Stimulated activated CD4-positive, alpha-beta T cell treated with anti-CD3 and anti-CD28 coated beads, Interleukin-2, amount 100 ng/mL, for 4 hours (primary cell): ENCODE results near the gene FXR2.

ENCODE experiments used
- DNase-seq: peaks from one replicate; pipeline ENCODE4 v3.0.0-alpha.2; 2020; ENCODE audit warnings: low read depth

The FXR2 gene

DNA sequence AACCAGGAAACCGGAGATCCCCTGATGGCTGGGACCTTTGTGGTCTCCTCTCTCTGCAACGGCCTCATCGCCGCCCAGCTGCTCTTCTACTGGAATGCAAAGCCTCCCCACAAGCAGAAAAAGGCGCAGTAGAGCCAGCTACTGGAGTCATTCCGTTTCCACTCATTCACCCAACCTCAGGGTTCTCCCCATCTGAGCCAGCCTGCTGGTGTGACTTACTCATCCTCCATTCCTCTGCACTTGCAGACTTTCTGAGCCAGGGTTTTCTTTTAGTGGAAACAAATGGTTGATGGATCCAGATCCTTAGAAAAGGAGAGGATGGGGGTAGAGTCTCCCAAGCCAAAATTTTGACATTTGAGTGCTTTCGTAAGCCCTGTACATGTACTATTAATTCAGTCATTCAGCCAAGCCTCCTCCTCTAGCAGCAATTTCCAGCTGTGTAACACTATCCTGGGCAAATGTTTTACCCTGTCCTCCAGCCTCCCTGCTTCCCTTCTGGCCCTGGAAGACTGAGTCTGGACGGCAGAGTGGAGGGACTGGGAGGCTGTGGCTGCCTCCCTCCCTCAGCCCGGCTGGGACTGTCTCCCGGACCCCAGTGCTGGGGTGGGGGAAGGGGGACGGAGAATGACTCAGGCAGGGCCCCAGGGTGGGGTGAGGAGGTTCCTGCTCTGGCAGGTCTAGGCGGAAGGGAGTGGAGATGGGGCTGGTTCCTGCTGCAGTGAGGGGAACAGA, 27.1 kb downstream of the FXR2 start:
- no peak for DNase-seq

DNA sequence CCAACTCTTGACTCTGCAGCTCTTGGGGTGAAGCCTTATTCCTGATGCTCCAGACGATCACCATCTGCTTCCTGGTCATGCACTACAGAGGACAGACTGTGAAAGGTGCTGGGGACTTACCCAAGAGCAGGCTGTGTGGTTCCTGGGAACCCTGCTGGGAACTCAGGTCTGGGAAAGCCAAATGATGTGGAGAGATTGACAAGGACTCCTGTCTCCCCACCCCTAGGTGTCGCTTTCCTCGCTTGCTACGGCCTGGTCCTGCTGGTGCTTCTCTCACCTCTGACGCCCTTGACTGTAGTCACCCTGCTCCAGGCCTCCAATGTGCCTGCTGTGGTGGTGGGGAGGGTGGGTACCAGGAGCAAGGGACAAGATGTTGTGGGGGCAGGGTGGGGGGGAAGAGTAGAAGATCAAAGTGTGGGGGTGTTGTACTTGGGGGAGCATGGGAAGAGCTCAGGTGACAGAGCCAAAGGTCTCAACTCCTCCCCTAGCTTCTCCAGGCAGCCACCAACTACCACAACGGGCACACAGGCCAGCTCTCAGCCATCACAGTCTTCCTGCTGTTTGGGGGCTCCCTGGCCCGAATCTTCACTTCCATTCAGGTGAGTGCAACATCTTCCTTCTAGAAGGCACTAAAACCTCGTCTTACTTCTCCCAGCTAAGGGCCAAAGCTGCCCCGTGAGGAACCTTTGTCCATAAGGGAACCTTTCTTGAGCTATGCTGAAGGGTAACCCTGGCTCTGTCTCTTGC, 27.9 kb downstream of the FXR2 start:
- no peak for DNase-seq

DNA sequence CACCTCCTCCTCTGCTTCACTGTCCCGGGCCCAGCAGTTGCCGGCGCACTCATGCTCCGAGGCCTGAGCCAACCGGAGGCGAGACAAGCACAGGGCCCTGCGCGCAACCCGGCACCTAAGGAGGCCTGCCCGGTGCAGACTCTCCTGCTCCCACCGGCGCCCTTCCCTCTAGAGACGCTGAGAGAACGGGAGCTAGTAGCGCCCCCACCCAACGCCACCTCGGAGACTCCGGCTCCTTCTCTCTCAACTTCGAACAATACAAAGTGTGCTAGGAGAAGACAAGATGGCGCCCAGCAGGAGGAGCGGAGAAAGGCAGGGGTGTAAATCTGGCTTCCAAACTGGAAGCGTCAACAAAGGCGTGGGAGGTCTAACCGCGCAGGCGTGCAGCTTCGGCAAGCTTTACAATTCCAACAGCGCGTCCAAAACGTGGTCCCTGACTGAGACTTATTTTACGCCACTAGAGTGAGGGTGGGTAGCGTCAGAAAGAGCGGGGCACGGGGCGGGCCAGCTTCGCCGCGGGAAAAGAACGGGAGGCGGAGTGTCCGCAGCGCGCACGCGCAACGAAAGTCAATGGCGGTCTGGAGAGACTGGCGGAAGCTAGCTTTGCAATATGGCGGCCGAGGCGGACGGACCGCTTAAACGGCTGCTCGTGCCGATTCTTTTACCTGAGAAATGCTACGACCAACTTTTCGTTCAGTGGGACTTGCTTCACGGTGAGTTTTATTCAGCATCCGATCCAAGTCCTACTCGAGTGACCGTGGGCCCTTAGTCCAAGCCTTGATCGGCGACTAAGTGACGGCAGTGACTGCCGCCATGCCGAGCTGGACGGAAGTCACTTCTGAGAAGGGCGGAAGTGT, 31.2 kb downstream of the FXR2 start, which contains the start of gene MPDU1:
Gene MPDU1 (plus strand): TSS at position 600 of the 857 bp plus-strand sequence. CDS start 11 bp downstream, at position 611.
- DNase-seq: peak; percentile 91

DNA sequence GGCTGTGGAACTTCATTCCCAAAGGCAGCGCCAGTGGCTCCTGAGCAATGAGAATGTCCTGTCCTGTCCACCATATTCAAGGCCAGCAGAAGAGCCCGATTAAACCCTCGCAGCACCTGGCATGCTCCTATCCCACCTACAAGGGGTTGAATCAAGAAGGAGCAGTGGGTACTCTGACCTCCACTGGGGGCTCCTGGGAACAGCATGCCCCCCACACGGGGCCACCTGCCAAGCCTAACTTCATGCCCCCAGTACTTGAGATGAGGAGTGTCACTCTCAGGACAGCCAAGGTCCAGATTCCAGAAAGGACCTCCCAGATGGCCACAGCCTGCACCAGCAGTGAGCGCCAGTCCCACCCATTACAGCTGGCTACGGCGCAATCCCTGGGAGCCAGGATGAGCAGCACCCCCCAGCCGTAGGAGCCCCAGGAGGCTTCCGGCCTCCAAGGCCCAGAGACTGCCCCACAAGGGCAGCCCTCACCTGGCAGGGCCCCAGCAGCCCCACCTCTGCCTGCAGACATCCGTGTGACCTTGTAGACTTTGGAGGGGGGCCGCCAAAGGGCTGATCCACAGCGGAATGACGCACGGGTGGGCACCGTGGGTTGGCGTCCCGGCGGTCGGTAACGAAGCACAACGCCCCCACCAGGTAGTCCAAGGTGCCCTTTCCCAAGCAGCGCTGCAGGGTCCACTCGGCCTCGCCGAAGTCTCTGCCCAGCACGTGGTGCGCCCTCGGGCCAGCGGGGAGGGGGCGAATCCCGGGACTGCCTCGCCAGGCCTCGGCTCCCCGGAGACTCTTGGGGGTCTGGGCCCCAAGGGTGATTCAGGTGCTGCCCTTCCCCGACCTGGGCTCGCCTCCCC, 32.1 kb downstream of the FXR2 start:
- DNase-seq: no peak

DNA sequence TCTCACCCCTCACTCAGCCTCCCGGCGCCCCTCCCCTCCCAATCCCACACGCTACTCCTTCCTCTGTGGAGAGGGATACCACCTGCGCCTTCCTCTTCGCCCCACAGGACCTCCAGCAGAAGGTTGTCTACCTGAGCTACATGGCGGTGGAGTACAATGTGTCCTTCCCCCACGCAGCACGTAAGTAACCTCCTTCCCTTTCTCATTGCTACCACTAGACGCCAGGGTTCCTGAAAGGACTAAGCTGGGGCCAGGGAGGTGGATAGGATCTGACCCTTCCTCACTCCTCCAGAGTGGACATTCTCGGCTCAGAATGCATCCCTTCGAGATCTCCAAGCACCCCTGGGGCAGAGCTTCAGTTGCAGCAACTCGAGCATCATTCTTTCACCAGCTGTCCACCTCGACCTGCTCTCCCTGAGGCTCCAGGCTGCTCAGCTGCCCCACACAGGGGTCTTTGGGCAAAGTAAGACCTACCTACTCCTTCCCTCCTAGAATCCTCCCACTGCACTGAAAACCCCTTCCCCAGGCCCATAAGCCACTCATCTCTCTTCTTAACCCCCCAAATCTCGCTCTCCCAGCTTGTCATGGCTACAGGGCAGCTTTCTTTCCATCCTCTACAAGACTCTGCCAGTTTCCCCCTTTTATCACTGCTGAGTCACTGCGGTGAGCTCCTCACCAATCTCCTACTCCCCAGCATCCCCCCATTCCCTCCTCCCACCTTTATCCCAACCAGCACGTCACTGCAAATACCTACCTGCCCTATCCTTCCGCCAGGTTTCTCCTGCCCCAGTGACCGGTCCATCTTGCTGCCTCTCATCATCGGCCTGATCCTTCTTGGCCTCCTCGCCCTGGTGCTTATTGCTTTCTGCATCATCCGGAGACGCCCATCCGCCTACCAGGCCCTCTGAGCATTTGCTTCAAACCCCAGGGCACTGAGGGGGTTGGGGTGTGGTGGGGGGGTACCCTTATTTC, 33.8 kb downstream of the FXR2 start:
- DNase-seq: no peak

DNA sequence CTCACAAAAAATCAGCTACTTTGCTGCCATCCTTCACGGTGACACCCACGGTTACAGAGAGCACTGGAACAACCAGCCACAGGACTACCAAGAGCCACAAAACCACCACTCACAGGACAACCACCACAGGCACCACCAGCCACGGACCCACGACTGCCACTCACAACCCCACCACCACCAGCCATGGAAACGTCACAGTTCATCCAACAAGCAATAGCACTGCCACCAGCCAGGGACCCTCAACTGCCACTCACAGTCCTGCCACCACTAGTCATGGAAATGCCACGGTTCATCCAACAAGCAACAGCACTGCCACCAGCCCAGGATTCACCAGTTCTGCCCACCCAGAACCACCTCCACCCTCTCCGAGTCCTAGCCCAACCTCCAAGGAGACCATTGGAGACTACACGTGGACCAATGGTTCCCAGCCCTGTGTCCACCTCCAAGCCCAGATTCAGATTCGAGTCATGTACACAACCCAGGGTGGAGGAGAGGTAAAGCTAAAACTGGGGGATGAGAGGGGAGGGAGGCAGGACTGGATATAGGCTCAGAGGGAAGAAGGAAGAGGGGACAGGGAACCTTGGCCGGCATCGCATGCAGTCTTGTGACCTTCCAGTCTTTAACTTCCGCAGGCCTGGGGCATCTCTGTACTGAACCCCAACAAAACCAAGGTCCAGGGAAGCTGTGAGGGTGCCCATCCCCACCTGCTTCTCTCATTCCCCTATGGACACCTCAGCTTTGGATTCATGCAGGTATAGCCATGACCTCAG, 34.7 kb downstream of the FXR2 start:
- no peak for DNase-seq

DNA sequence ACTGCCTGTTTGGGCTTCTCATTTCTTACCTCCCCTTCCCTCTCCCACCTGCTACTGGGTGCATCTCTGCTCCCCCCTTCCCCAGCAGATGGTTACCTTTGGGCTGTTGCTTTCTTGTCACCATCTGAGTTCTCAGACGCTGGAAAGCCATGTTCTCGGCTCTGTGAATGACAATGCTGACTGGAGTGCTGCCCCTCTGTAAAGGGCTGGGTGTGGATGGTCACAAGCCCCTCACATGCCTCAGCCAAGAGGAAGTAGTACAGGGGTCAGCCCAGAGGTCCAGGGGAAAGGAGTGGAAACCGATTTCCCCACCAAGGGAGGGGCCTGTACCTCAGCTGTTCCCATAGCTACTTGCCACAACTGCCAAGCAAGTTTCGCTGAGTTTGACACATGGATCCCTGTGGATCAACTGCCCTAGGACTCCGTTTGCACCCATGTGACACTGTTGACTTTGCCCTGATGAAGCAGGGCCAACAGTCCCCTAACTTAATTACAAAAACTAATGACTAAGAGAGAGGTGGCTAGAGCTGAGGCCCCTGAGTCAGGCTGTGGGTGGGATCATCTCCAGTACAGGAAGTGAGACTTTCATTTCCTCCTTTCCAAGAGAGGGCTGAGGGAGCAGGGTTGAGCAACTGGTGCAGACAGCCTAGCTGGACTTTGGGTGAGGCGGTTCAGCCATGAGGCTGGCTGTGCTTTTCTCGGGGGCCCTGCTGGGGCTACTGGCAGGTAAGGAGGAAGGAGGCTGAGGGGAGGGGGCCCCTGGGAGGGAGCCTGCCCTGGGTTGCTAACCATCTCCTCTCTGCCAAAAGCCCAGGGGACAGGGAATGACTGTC, 35.5 kb downstream of the FXR2 start, which contains the start of gene CD68:
Gene CD68 (plus strand): TSS at position 638 of the 833 bp plus-strand sequence. CDS start 40 bp downstream, at position 678.
- peak; percentile 68 for DNase-seq

DNA sequence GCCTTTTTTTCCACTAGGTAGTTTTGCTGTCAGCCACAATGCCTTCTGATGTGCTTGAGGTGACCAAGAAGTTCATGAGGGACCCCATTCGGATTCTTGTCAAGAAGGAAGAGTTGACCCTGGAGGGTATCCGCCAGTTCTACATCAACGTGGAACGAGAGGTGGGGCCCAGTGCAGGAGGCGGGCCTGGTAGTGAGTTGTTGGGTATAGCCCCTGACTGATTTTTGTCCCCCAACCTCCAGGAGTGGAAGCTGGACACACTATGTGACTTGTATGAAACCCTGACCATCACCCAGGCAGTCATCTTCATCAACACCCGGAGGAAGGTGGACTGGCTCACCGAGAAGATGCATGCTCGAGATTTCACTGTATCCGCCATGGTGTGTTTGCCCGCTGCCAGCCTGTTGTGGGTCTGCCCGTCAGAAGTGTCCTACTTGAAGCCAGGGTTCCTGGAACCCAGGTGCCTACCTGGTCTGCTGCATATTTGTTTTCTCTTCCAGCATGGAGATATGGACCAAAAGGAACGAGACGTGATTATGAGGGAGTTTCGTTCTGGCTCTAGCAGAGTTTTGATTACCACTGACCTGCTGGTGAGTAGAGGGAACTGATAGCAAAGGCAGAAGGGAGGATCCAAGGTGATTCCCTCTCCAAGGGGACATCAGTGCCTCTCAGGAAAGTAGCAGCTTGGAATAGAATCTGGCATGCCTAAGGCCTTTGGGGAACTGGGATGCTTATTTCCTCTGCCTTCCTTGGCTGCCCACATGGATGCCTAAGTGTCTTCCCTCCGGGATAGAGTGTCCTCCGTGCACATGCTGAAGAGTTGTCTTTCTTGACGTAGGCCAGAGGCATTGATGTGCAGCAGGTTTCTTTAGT, 37.1 kb downstream of the FXR2 start:
- DNase-seq: no peak

DNA sequence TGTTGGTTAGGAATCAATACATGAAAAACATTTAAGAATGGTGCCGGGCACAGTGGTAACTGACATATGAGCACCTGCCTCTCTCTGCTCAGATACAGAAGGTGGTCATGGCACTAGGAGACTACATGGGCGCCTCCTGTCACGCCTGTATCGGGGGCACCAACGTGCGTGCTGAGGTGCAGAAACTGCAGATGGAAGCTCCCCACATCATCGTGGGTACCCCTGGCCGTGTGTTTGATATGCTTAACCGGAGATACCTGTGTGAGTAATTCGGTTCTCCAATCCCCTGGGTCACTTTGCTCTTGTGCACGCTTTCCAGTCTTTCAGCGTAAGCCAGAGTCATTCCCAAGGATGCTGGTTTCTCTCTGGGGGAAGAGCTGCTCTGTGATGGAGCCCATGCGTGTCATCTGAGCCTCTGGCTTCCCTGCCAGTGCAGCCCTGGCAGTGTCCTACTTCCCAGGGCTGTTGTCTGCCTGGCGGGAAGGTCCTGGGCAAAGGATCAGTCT, 38.2 kb downstream of the FXR2 start:
- DNase-seq: no peak

DNA sequence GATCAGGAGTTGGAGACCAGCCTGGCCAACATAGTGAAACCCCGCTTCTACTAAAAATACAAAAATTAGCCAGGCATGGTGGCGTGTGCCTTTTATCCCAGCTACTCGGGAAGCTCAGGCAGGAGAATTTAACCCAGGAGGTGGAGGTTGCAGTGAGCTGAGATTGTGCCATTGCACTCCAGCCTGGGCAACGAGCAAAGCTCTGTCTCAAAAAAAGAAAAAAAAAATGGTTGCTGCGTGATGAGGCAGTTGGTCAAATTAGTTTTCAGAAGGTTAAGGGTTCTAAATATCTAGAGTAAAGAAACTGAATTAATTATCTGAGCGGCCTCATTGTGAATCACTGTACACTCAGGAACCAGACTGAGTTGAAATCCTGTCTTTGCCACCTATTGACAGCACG, 38.7 kb downstream of the FXR2 start:
- DNase-seq: no peak

DNA sequence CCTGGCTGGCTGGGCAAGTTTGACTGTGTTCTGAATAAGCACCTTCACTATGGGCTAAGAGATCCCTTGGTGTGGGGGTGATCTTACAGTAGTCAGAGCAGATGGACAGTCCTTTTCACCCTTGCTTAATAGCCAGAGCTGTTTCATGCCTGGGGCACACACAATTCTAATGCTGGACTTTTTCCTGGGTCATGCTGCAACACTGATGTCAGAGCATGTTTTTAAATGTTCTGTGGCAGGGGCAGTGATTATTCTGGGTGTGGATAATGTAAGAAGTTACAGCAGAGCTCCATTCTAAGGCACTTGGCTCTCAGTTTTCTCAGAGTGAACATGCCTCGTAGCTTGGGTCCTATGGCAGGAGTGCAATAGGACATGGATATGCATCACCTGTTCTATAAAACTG, 39.2 kb downstream of the FXR2 start:
- DNase-seq: no peak

DNA sequence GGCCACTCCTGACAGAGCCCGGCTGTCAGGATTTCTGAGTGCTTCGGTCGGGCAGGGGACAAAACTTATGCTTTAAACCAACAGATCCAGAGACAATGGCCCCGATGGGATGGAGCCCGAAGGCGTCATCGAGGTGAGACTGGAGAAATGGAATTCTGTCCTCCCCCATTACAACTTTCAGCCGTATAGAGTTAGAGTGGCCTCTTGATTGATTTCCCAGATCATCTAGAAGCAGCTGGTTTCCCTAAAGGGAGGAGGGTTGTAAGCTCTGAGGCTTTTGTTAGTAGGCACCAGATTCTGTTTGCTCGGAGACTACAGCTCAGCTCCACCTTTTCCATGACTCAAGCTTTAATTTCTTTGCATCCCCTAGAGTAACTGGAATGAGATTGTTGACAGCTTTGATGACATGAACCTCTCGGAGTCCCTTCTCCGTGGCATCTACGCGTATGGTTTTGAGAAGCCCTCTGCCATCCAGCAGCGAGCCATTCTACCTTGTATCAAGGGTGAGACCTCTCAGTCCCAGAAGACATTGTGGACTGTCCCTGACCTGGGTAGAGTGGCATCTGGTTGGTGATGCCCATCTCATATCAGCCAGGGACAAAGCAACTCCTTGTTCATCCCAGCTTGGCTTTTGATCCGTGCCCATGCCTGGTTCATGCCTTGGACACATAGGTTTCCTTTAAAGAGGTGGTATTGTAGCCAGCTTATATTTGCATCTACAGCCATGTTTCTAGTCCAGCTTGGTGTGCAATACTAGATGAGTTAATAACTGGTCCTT, 40.3 kb downstream of the FXR2 start:
- no peak for DNase-seq

DNA sequence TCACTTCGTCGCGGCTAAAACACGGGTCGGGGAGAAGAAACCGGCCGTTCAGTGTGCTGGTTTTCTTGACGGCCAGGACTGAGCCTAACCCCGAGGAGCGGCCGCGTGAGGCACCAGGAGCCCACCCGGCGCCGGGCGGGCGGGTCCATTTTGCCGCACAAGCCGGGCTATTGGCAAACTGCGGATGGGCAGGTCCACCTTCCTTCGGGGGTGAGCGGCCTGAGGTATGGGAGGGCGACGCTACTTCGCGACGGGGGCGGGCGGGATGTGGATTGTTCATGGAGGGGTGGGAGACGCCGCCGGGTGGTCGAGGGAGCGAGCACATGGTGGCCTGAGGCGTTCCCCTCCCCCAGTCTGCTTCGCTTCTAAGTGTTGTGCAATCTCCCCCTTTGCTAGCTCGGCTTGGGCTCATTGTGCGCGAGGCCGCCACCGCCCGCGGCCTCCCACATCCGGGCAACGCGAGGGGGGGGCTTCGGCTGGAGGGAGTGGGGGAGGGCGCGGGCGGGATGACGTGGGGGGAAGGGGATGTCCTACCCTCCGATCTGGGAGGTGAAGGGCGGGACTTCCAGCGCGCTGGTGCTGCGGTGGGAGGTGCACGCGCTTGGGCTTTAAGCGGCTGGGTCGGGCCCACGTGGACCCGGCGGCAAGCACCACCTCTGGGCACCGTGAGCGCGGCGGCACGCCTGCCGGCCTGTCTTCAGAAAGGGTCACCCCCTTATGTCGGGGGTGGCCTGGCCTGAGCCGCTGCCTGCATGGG, 41.2 kb downstream of the FXR2 start:
- peak; percentile 90 for DNase-seq

DNA sequence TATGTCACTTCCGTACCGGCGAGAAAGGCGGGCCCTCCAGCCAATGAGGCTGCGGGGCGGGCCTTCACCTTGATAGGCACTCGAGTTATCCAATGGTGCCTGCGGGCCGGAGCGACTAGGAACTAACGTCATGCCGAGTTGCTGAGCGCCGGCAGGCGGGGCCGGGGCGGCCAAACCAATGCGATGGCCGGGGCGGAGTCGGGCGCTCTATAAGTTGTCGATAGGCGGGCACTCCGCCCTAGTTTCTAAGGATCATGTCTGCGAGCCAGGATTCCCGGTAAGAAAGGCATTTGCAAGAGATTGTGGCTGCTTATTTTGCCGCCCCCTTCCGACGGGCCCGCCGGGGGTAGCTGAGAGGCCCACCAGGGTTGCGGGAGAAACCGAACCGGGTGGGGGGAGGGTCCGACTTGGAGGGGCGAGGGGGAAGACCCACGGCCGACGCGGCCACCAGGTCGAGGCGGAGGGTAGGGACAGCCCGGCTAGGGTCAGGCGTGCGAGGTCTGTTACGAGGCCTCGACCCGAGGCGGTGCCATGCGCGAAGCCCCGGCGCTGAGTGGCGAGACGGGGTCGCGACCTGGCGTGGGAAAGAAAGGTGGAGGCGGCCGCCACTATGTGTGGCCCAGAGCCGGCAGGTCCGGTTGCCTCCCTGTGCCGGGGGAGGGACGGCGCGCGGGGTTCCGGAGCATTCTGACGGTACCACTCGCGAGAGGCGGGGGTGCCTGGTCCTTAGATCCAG, 41.9 kb downstream of the FXR2 start:
- peak; percentile 99 for DNase-seq

DNA sequence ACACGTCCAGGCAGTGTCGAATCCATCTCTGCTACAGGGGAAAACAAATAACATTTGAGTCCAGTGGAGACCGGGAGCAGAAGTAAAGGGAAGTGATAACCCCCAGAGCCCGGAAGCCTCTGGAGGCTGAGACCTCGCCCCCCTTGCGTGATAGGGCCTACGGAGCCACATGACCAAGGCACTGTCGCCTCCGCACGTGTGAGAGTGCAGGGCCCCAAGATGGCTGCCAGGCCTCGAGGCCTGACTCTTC, 42.4 kb downstream of the FXR2 start:
- DNase-seq: no peak
